CD4-positive, alpha-beta memory T cell (primary cell): Measurements from ENCODE around the gene SKI. TPM values are rescaled to one million over a fixed set of nuclear protein-coding genes. Genes with fewer than 3 reads are reported as not detected.
A peak's percentile ranks its signal among the peaks of the same experiment; 100 is the strongest.

Source experiments
- CTCF ChIA-PET: fragments of 350-600 bp; sonication (Branson Sonifier 250); formaldehyde crosslinking; loops from one replicate; lab custom pipeline; 2021; ENCODE audit warnings: inconsistent platforms; ENCODE audit not compliant: partially characterized antibody; lab: Charles Lee
- POLR2A ChIA-PET: fragments of 350-600 bp; sonication (Branson Sonifier 250); formaldehyde crosslinking; loops from one replicate; lab custom pipeline; 2021; ENCODE audit not compliant: partially characterized antibody; lab: Charles Lee
- DNase-seq, 5 donors: peaks; one replicate each; pipeline versions ENCODE4 v3.0.0 to v3.0.0-alpha.2; 2020 to 2022; ENCODE audit warnings: mixed read lengths in 1 of 5
- H3K27ac ChIP-seq: one replicate; pipeline ENCODE4 v1.7.0; 2013; ENCODE audit warnings: low read depth, low read length
- H3K27me3 ChIP-seq: 2 replicates; pipeline ENCODE4 v1.7.0; 2013; ENCODE audit warnings: mild to moderate bottlenecking, low read length, moderate library complexity; ENCODE audit not compliant: insufficient read depth
- H3K36me3 ChIP-seq: 2 replicates; pipeline ENCODE4 v1.7.0; 2013; ENCODE audit warnings: mild to moderate bottlenecking, low read length, moderate library complexity; ENCODE audit not compliant: insufficient read depth
- H3K4me1 ChIP-seq: 2 replicates; pipeline ENCODE4 v1.7.0; 2013; ENCODE audit warnings: mild to moderate bottlenecking, low read length, moderate library complexity; ENCODE audit not compliant: insufficient read depth
- H3K4me3 ChIP-seq, 2 donors: one replicate each; pipeline ENCODE4 v1.7.0; 2013; ENCODE audit warnings: low read length in 2 of 2, mild to moderate bottlenecking in 1 of 2
- H3K9me3 ChIP-seq, 2 donors: one replicate each; pipeline ENCODE4 v1.7.0; 2013; ENCODE audit warnings: low read length in 2 of 2, control low read depth in 1 of 2; ENCODE audit not compliant: control insufficient read depth in 1 of 2
- H3K27ac Mint-ChIP-seq, 7 donors: one replicate each; pipeline ENCODE4 v1.8.0; 2020 to 2021; ENCODE audit warnings: mixed read lengths in 7 of 7, mild to moderate bottlenecking in 6 of 7, inconsistent platforms in 3 of 7, moderate library complexity in 3 of 7
- H3K27me3 Mint-ChIP-seq, 2 donors: one replicate each; pipeline ENCODE4 v1.8.0; 2020 to 2021; ENCODE audit warnings: mixed read lengths in 2 of 2
- H3K36me3 Mint-ChIP-seq, 2 donors: one replicate each; pipeline ENCODE4 v1.8.0; 2020 to 2021; ENCODE audit warnings: mixed read lengths in 2 of 2, inconsistent platforms in 1 of 2, mild to moderate bottlenecking in 1 of 2
- H3K4me1 Mint-ChIP-seq, 4 donors: one replicate each; pipeline ENCODE4 v1.8.0; 2020 to 2021; ENCODE audit warnings: mixed read lengths in 4 of 4, mild to moderate bottlenecking in 1 of 4
- H3K4me3 Mint-ChIP-seq, 8 donors: one replicate each; pipeline ENCODE4 v1.8.0; 2020 to 2021; ENCODE audit warnings: mixed read lengths in 8 of 8, mild to moderate bottlenecking in 7 of 8, moderate library complexity in 6 of 8, inconsistent platforms in 3 of 8
- H3K9me3 Mint-ChIP-seq, 8 donors: one replicate each; pipeline ENCODE4 v1.8.0; 2020 to 2021; ENCODE audit warnings: mixed read lengths in 8 of 8, mild to moderate bottlenecking in 5 of 8, inconsistent platforms in 3 of 8, moderate library complexity in 1 of 8
- intact Hi-C: fragments of 100-400 bp; cut with micrococcal nuclease; formaldehyde crosslinking; loops from one replicate; pipeline ENCODE4 v1.15.1; 2023
- polyA plus RNA-seq, 2 donors: library from polyadenylated mRNA; unstranded; fragments of 300-500 nt; fragmentation: Illumina TruSeq; gene quantifications; one replicate each; pipeline ENCODE4 v1.2.3, GENCODE V29; 2021
- total RNA-seq, 2 experiments: library from RNA; stranded (reverse); gene quantifications; one replicate each; pipeline ENCODE4 v1.2.3, GENCODE V29; 2021

SKI gene
- total and polyA plus RNA-seq, 4 experiments from 2014 or later, result 0.08 to 104 (median 48.5) TPM

DNA sequence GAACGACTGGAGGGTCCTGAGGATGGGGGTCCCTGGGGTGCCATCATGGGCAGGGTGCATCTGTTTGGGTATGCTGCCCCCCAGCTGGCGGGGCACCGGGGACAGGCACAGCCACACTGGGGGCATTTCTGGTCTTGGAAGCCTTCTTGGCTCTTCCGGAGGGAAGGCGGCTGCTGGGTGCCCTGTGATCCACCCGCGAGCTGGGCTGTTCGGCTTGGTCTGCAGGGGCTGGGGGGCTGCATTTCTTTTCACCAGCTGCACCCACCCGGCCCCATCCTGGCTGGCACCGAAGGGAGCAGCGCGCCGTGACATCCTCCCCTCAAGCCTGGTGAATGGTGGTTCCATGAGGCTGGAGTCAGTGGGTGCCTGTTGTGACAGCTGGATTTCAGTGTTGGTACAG lies 45.7 kb upstream of the SKI start:
- no peak overlapping the region for H3K4me3 ChIP-seq
- peaks cover 10% of the 10 kb centered on the region for H3K36me3 ChIP-seq
- ChIA-PET POLR2A (no interaction called here), CTCF (no interaction called here)
- Mint-ChIP-seq H3K4me3 (no peak overlapping the region), H3K27me3 (no peaks in the 10 kb centered on the region), H3K27ac (peak overlapping the region in 1 of 7 donors; percentile 46), H3K4me1 (peaks cover 0 to 4% (median under 1%) of the 10 kb centered on the region in 4 donors), H3K36me3 (peaks cover 5 to 32% of the 10 kb centered on the region in 2 donors), H3K9me3 (peaks cover 0 to 1% (median 0%) of the 10 kb centered on the region in 8 donors)
- no peaks in the 10 kb centered on the region for H3K4me1 ChIP-seq
- intact Hi-C loops, result no loop called here
- no peaks in the 10 kb centered on the region for H3K27me3 ChIP-seq
- no peaks in the 10 kb centered on the region for H3K9me3 ChIP-seq
- no peak for DNase-seq
- no peak overlapping the region for H3K27ac ChIP-seq

DNA sequence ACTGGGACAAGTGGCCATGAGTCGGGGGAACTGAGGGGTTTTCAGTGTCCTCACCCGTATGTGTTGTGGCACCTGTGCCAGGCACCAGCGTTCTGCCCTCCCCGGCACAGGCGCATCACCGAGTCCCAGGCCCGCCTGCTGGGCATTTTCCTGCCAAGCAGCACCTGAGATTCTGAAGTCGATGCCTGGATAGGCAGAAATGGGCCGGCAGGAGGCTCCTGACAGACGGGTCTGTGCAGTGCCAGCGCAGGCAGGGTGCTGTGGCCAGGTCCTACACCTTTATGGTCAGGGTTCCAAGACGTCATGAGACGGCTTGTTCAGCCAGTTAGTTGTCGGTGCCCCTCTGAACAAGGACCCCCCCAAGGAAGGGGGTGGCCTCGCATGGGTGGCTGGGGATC lies 44.2 kb upstream of the SKI start:
- Histone ChIP-seq H3K4me1 (no peaks in the 10 kb centered on the region), H3K36me3 (peaks cover 10% of the 10 kb centered on the region), H3K4me3 (no peak overlapping the region), H3K9me3 (no peaks in the 10 kb centered on the region), H3K27ac (no peak overlapping the region), H3K27me3 (no peaks in the 10 kb centered on the region)
- POLR2A ChIA-PET, result no interaction called here
- Mint-ChIP-seq H3K27me3 (no peaks in the 10 kb centered on the region), H3K4me3 (no peak overlapping the region), H3K36me3 (peaks cover 5 to 27% of the 10 kb centered on the region in 2 donors), H3K9me3 (peaks cover 0 to 1% (median 0%) of the 10 kb centered on the region in 8 donors), H3K4me1 (peaks cover 0 to 4% (median 2%) of the 10 kb centered on the region in 4 donors), H3K27ac (no peak overlapping the region)
- DNase-seq, result no peak
- intact Hi-C loops, result no loop called here
- CTCF ChIA-PET, result interaction anchor here (2.1 kb wide), 1 partner anchor 10 kb away, joined by 7 read pairs; no protein-coding TSS in a partner anchor

DNA sequence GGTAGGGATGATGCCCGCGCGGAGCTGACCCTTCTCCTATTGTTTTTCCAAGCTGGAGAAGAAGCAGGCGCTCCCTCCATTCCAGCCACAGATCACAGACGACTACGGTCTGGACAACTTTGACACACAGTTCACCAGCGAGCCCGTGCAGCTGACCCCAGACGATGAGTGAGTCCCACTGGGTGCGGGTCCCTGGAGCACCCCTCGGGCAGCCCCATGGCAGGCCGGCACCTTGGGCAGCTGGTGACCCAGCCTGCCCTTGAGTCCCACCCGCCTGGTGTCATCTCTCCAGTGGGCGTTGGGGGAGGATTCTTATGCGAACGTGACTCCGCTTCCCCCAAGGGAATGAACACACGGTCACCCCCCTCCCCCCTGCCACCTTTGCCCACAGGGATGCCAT lies 43.6 kb upstream of the SKI start:
- H3K4me3 Mint-ChIP-seq, result no peak overlapping the region
- no peaks in the 10 kb centered on the region for H3K9me3 ChIP-seq
- no peaks in the 10 kb centered on the region for H3K27me3 Mint-ChIP-seq
- no peak for DNase-seq
- H3K9me3 Mint-ChIP-seq, result peaks cover 0 to 1% (median 0%) of the 10 kb centered on the region in 8 donors
- peaks cover 10% of the 10 kb centered on the region for H3K36me3 ChIP-seq
- POLR2A ChIA-PET, result no interaction called here
- no peak overlapping the region for H3K4me3 ChIP-seq
- intact Hi-C loops, result no loop called here
- H3K36me3 Mint-ChIP-seq, result peaks cover 5 to 27% of the 10 kb centered on the region in 2 donors
- CTCF ChIA-PET, result interaction anchor here (2.1 kb wide), 1 partner anchor 10 kb away, joined by 7 read pairs; no protein-coding TSS in a partner anchor
- H3K4me1 ChIP-seq, result peaks cover 4% of the 10 kb centered on the region
- H3K27ac Mint-ChIP-seq, result no peak overlapping the region
- H3K27ac ChIP-seq, result no peak overlapping the region
- no peaks in the 10 kb centered on the region for H3K27me3 ChIP-seq
- H3K4me1 Mint-ChIP-seq, result peaks cover 5 to 8% (median 6%) of the 10 kb centered on the region in 4 donors

DNA sequence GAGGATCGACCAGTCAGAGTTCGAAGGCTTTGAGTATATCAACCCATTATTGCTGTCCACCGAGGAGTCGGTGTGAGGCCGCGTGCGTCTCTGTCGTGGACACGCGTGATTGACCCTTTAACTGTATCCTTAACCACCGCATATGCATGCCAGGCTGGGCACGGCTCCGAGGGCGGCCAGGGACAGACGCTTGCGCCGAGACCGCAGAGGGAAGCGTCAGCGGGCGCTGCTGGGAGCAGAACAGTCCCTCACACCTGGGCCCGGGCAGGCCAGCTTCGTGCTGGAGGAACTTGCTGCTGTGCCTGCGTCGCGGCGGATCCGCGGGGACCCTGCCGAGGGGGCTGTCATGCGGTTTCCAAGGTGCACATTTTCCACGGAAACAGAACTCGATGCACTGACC lies 43.2 kb upstream of the SKI start:
- no peak overlapping the region for H3K27ac ChIP-seq
- POLR2A ChIA-PET, result no interaction called here

DNA sequence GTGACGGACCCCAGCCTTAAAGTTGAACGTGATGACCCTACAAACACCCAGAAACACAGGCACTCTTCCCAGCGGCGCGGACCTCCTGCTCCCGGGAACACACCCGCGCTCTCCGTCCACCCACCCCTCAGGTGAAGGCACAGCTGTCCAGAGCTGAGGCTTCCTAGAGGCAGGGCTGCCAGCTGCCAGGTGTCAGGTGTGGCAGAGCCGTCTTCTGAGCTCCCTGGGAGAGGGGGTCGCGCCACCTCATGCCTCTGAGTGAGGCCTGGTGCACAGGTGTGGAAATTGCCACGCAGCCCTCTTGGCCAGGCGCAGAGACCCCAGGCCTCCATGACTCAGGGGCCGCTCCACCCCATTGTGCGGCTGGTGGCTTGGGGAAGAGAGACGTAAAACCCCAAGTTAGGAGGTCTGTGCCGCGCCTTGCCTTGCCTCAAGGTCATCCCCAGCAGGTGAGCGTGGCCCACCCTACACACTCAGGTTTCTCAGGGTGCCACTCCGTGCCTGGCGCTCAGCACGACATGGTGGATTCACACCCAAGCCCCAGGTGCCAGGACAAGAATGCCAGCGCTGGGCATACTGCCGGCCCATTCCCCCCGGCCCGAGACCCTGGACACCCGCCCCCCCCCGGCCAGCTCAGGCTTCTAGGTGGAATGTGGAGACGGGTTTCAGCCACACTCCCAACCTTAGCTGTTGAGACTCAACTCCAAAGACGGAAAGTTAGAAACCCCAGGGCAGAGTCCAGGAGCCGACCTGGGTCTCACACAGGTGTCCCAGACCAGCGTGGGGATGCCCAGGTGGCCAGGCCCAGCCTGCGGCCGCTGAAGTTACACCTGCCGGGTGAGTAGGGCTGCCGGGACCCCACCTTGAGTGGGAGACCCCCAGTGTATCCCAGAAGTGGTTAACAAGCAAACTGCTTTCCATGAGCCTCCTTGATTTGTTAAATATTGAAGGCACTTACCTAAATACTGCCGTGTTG lies 42.0 kb upstream of the SKI start:
- CTCF ChIA-PET, result interaction anchor here (1.1 to 2.1 kb wide), 2 partner anchors 12 to 46 kb away, joined by 3 to 7 read pairs; no protein-coding TSS in a partner anchor

More for the DNA sequence above, 43.2 kb upstream of the SKI start:
- intact Hi-C loops, result loop anchor here (5.0 kb wide), 1 partner anchor 38 kb away; no protein-coding TSS in a partner anchor
- Mint-ChIP-seq H3K4me3 (no peak overlapping the region), H3K36me3 (peaks cover 5 to 24% of the 10 kb centered on the region in 2 donors), H3K27me3 (no peaks in the 10 kb centered on the region), H3K27ac (no peak overlapping the region), H3K4me1 (peaks cover 6 to 10% (median 6%) of the 10 kb centered on the region in 4 donors), H3K9me3 (peaks cover 0 to 1% (median 0%) of the 10 kb centered on the region in 8 donors)
- H3K27me3 ChIP-seq, result no peaks in the 10 kb centered on the region
- DNase-seq, result no peak
- no peaks in the 10 kb centered on the region for H3K9me3 ChIP-seq
- H3K36me3 ChIP-seq, result peaks cover 10% of the 10 kb centered on the region
- H3K4me3 ChIP-seq, result no peak overlapping the region
- CTCF ChIA-PET, result interaction anchor here (1.1 to 2.1 kb wide), 2 partner anchors 11 to 45 kb away, joined by 3 to 7 read pairs; no protein-coding TSS in a partner anchor
- peaks cover 7% of the 10 kb centered on the region for H3K4me1 ChIP-seq

DNA sequence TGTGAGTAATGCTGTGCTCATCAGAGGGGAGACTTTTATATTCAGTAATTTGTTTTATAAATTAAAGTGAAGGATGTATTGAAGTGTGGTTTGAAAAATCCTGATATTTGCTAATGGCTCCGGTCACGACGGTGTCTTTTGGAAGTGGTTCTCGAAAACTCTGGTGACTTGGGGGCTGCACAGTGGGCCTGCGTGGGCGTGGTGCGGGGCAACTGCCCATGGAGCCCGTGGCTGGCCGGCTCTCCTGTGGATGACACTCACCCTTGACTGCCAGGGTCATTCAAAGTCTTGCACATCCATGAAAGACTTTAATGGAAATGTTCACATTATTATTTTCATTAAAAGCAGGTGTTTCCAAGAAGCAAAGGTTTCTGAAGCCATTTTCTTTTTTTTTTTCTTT lies 41.2 kb upstream of the SKI start:
- Mint-ChIP-seq H3K27ac (peak overlapping the region in 1 of 7 donors; percentile 13), H3K27me3 (no peaks in the 10 kb centered on the region), H3K4me1 (peaks cover 6 to 24% (median 10%) of the 10 kb centered on the region in 4 donors), H3K9me3 (peaks cover 0 to 1% (median 0%) of the 10 kb centered on the region in 8 donors), H3K4me3 (no peak overlapping the region), H3K36me3 (peaks cover 3 to 22% of the 10 kb centered on the region in 2 donors)
- CTCF ChIA-PET, result interaction anchor here (0.7 kb wide), 1 partner anchor 12 kb away, joined by 4 read pairs; no protein-coding TSS in a partner anchor
- no peak for DNase-seq
- H3K9me3 ChIP-seq, result no peaks in the 10 kb centered on the region
- intact Hi-C loops, result loop anchor here (5.0 kb wide), 1 partner anchor 40 kb away; no protein-coding TSS in a partner anchor
- POLR2A ChIA-PET, result interaction anchor here (1.2 kb wide), 1 partner anchor 12 kb away, joined by 4 read pairs; no protein-coding TSS in a partner anchor
- peaks cover 5% of the 10 kb centered on the region for H3K36me3 ChIP-seq
- no peak overlapping the region for H3K4me3 ChIP-seq
- H3K4me1 ChIP-seq, result peaks cover 17% of the 10 kb centered on the region
- no peak overlapping the region for H3K27ac ChIP-seq
- no peaks in the 10 kb centered on the region for H3K27me3 ChIP-seq

More for the DNA sequence above, 42.0 kb upstream of the SKI start:
- no peaks in the 10 kb centered on the region for H3K9me3 ChIP-seq
- intact Hi-C loops, result loop anchor here (5.0 kb wide), 1 partner anchor 39 kb away; no protein-coding TSS in a partner anchor
- H3K27ac ChIP-seq, result no peak overlapping the region
- Mint-ChIP-seq H3K9me3 (peaks cover 0 to 1% (median 0%) of the 10 kb centered on the region in 8 donors), H3K36me3 (peaks cover 3 to 20% of the 10 kb centered on the region in 2 donors), H3K27me3 (no peaks in the 10 kb centered on the region), H3K4me1 (peaks cover 4 to 19% (median 7%) of the 10 kb centered on the region in 4 donors), H3K27ac (peak overlapping the region in 2 of 7 donors; percentile 13 to 68), H3K4me3 (no peak overlapping the region)
- no peaks in the 10 kb centered on the region for H3K27me3 ChIP-seq
- peaks cover 5% of the 10 kb centered on the region for H3K36me3 ChIP-seq
- no peak overlapping the region for H3K4me3 ChIP-seq
- H3K4me1 ChIP-seq, result peaks cover 17% of the 10 kb centered on the region
- DNase-seq, result no peak
- POLR2A ChIA-PET, result no interaction called here
